Spleen (tissue), 7 donors: ENCODE data around the gene DNAH6.

Source experiments
- CTCF ChIP-seq, 11 experiments: fragments of 200-600 bp in 7 of 11; fragments of 450-650 bp in 4 of 11; sonication (generic) in 4 of 11; IDR thresholded peaks in 8 of 11; conservative IDR thresholded peaks in 3 of 11; 1 replicate in 7 of 11; 2 replicates in 4 of 11; pipeline versions ENCODE4 v1.4.0 to v1.8.0; 2016 to 2021; ENCODE audit warnings: antibody characterized with exemption in 11 of 11, inconsistent platforms in 4 of 11, mild to moderate bottlenecking in 1 of 11
- POLR2A ChIP-seq, 3 donors: fragments of 450-650 bp; IDR thresholded peaks; one replicate each; pipeline ENCODE4 v1.5.1; 2017; ENCODE audit warnings: antibody characterized with exemption in 3 of 3, mild to moderate bottlenecking in 1 of 3
- donor health status: DM: no; HTN: no; CAD: no; lungs with moderate emphysema.
- donor health status: DM: no; HTN: no; CAD: no.
- donor health status: DM: no; HTN: no; CAD: no.

- TF ChIP-seq CTCF (IDR thresholded peaks at IDR 0.05 in 8 of 11, conservative IDR thresholded peaks at IDR 0.05 in 3 of 11) (no peak), POLR2A (IDR thresholded peaks at IDR 0.05) (no peak)
Measured at GRCh38 chr2:84700006-84700405, 183.7 kb downstream of the DNAH6 start.
